HAP-1 (cell line): ENCODE data around the gene CDK1.

Source experiments
- DNase-seq, 2 experiments: peaks; one replicate each; pipeline ENCODE4 v3.0.0-alpha.2; 2016 to 2020; ENCODE audit warnings: low spot score in 2 of 2
- H3K27me3 ChIP-seq: fragments of 250-450 bp; sonication (Bioruptor Pico); 2 replicates; pipeline ENCODE4 v1.5.1; 2020; ENCODE audit warnings: low read depth, mild to moderate bottlenecking, moderate library complexity
- H3K36me3 ChIP-seq: fragments of 250-450 bp; sonication (Bioruptor Pico); replicated peaks from 2 replicates; pipeline ENCODE4 v1.5.1; 2020; ENCODE audit warnings: mild to moderate bottlenecking
- H3K4me1 ChIP-seq: fragments of 250-450 bp; sonication (Bioruptor Pico); 2 replicates; pipeline ENCODE4 v1.5.1; 2020; ENCODE audit warnings: mild to moderate bottlenecking
- H3K4me3 ChIP-seq: fragments of 250-450 bp; sonication (Bioruptor Pico); 2 replicates; pipeline ENCODE4 v1.5.1; 2020; ENCODE audit warnings: mild to moderate bottlenecking, moderate library complexity
- H3K9me3 ChIP-seq: fragments of 250-450 bp; sonication (Bioruptor Pico); 2 replicates; pipeline ENCODE4 v1.5.1; 2020; ENCODE audit warnings: mild to moderate bottlenecking, moderate library complexity
- in situ Hi-C: fragments of 300-500 bp; cut with MboI; formaldehyde crosslinking; loops from 3 replicates; pipeline ENCODE4 v1.14.3; 2020; ENCODE audit warnings: low sequenced_read_pairs, inconsistent platforms, mixed read lengths

Gene CDK1

DNA sequence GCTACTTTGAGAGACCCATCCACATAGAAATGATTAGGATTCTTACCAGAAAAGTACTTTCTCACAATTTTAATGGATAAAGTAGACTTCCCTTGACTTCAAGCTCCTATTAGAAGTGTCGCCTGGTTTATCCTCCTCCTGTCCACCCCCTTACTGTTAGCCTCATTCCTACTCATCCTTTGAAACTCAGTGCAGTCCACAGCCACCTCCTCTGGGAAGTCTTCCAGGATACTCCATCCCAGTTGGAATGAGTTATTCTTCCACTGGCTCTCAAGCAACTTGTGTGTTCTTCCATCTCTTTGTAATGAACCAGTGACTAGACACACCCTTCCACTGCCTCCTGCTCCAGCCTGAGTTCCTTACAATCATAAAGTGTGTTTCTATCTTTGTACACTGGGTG, 25.1 kb upstream of the CDK1 start:
- peaks cover 8% of the 10 kb centered on the region for H3K4me1 ChIP-seq
- H3K4me3 ChIP-seq: no peak overlapping the region
- DNase-seq: no peak
- no peaks in the 10 kb centered on the region for H3K9me3 ChIP-seq
- in situ Hi-C loops: loop anchor here (25.0 kb wide), 1 partner anchor 266 kb away; no protein-coding TSS in a partner anchor
- no peaks in the 10 kb centered on the region for H3K36me3 ChIP-seq
- H3K27me3 ChIP-seq: no peaks in the 10 kb centered on the region; the same call in 1 of the 2 replicates

DNA sequence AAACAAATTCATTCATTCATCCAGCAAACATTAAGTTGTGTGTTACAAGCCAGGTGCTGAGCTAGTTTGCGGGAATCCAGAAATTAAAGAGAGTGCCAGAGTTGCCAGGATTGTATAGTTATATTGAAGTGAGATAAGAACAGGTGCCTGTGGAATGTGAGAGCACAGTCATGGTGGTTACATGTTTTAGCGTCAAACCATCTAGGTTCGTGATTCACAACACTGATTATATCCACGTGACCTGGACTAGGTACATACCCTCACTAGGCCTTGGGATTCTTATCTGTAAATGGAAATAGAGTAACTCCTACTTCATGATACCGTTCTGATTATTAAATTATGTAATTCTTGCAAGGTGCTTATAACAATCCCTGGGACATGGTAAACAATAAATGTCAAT, 24.5 kb upstream of the CDK1 start:
- H3K36me3 ChIP-seq: no peaks in the 10 kb centered on the region
- in situ Hi-C loops: loop anchor here (25.0 kb wide), 1 partner anchor 267 kb away; no protein-coding TSS in a partner anchor

DNA sequence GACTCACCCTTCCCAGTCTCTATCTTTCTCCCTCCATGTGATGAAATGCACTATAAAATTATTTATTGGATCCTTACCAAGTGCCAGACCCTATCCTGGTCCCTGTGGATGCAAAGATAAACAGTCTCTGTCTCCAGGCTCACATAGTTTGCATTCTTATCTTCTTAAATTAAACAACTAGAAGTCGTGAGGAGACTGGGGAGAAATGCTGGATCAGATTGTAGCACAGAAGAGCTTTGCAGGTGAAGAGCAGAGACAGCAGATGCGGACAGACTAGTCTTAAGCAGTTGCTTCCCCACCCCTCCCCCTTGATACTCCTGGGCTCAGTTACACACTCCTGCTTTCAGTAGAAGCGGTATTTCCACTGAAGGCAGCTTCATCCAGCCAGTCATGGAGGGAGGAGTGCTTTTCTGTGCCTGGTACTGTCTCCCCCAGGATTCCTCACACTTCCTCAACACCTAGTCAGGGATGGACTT, 20.8 kb upstream of the CDK1 start:
- no peak for DNase-seq
- in situ Hi-C loops: loop anchor here (25.0 kb wide), 1 partner anchor 270 kb away; no protein-coding TSS in a partner anchor
- Histone ChIP-seq H3K9me3 (peaks cover 2% of the 10 kb centered on the region; the same call in 1 of the 2 replicates), H3K4me3 (no peak overlapping the region), H3K27me3 (no peaks in the 10 kb centered on the region; the same call in 1 of the 2 replicates), H3K36me3 (no peaks in the 10 kb centered on the region), H3K4me1 (no peaks in the 10 kb centered on the region)

More for the DNA sequence above, 24.5 kb upstream of the CDK1 start:
- DNase-seq: no peak
- Histone ChIP-seq H3K9me3 (no peaks in the 10 kb centered on the region), H3K4me3 (no peak overlapping the region), H3K27me3 (no peaks in the 10 kb centered on the region; the same call in 1 of the 2 replicates), H3K4me1 (peaks cover 8% of the 10 kb centered on the region)

DNA sequence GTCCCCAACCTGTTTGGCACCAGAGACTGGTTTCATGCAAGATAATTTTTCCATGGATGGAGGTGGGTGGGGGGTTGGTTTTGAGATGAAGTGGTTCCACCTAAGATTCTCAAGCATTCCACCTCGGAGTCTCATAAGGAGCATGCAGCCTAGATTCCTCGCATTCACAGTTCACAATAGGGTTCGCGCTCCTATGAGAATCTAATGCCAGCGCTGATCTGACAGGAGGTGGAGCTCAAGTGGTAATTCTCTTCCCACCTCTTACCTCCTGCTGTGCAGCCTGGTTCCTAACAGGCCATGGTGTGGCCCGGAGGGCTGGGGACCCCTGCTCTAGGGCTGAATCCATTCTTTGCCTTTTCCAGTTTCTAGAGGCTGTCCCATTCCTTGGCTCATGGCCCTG, 19.1 kb upstream of the CDK1 start:
- in situ Hi-C loops: loop anchor here (25.0 kb wide), 1 partner anchor 272 kb away; no protein-coding TSS in a partner anchor
- DNase-seq: no peak
- Histone ChIP-seq H3K36me3 (no peaks in the 10 kb centered on the region), H3K27me3 (no peaks in the 10 kb centered on the region; the same call in 1 of the 2 replicates), H3K4me1 (no peaks in the 10 kb centered on the region), H3K4me3 (no peak overlapping the region), H3K9me3 (peaks cover 2% of the 10 kb centered on the region; the same call in 1 of the 2 replicates)

DNA sequence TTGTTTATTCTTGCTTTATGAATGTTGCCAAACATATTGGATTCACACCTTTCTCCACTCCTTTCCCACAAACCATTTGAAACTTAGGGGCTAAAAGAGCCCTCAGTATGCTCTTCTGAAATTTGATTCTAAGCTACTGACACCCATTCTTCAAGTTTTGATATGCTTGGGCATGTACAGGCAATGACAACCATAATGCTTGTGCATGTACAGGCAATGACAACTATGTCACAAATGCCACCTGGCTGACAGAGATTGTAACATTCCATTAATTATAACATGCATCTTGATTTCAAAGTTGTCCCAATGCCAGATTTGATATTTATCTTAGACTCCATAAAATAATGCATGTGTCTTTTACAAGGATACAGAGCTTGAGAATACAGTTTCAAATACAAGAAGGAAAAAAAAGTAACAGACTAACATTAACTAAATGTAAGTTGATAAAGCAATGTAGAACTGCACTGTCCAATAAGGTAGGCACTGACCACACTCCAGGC, 17.5 kb upstream of the CDK1 start:
- no peak for DNase-seq
- no peak overlapping the region for H3K4me3 ChIP-seq
- in situ Hi-C loops: loop anchor here (25.0 kb wide), 1 partner anchor 273 kb away; no protein-coding TSS in a partner anchor
- H3K9me3 ChIP-seq: peaks cover 2% of the 10 kb centered on the region; the same call in 1 of the 2 replicates
- no peaks in the 10 kb centered on the region for H3K27me3 ChIP-seq
- H3K4me1 ChIP-seq: no peaks in the 10 kb centered on the region
- H3K36me3 ChIP-seq: no peaks in the 10 kb centered on the region

DNA sequence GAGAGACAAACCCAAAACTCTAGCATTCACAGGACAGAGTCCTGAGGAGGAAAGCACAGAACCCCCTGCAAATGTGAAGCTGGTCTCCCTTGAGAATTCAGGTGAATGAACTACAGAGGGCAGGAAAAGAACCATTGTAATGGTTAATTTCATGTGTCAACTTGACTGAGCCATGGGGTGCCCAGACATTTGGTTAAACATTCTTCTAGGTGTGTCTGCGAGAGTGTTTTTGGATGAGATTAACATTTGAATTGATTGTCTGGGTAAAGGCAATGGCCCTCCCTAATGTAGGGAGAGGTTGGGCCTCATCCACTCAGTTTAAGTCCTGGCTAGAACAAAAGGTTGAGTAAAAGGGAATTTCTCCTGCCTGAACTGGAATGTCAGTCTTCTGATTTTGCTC, 15.7 kb upstream of the CDK1 start:
- peaks cover 2% of the 10 kb centered on the region; the same call in 1 of the 2 replicates for H3K9me3 ChIP-seq
- no peaks in the 10 kb centered on the region for H3K27me3 ChIP-seq
- no peaks in the 10 kb centered on the region for H3K36me3 ChIP-seq
- DNase-seq: peak; percentile 29 to 54
- no peaks in the 10 kb centered on the region for H3K4me1 ChIP-seq
- in situ Hi-C loops: loop anchor here (25.0 kb wide), 1 partner anchor 275 kb away; no protein-coding TSS in a partner anchor
- H3K4me3 ChIP-seq: no peak overlapping the region

DNA sequence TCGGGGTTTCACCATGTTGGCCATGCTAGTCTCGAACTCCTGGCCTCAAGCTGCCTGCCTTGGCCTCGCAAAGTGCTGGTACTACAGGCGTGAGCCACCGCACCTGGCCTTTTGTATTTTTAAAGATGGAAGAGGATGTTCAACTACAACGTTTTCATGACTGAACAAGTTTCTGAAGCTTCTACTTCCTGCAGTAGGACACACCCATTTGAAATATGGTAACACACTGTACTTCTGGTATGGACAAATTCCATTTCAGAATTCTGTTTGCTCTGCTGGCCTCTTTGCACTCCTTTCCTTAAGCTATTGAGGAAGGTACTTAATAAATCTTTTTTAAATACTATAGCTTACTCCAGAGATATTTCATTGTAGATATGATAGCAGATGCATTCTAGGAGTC, 10.9 kb upstream of the CDK1 start:
- Histone ChIP-seq H3K27me3 (no peaks in the 10 kb centered on the region), H3K9me3 (peaks cover under 1% of the 10 kb centered on the region; the same call in 1 of the 2 replicates), H3K4me3 (no peak overlapping the region), H3K36me3 (no peaks in the 10 kb centered on the region), H3K4me1 (peaks cover 12% of the 10 kb centered on the region)
- in situ Hi-C loops: loop anchor here (25.0 kb wide), 1 partner anchor 280 kb away; no protein-coding TSS in a partner anchor
- no peak for DNase-seq

DNA sequence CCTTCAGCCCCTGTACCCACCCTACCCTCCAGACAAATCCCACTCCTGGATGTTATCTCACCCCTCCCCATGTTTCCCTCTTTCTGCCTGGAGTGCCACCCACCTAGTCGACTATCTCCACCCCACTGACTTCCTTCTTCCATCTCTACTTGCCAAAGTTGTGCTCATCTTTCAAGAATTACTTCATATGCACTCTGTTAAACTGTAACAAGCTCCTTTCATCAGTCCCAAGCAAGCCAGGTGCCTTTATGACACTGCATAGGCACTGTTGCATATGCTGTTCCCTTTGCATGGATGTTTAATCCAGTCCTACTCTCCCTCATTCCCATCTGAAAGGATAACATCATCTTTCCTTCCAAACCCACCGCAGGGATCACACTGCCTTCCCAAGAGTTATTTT, 8.9 kb upstream of the CDK1 start:
- H3K36me3 ChIP-seq: no peaks in the 10 kb centered on the region
- no peaks in the 10 kb centered on the region for H3K9me3 ChIP-seq
- no peak overlapping the region for H3K4me3 ChIP-seq
- peaks cover 12% of the 10 kb centered on the region for H3K4me1 ChIP-seq
- in situ Hi-C loops: loop anchor here (25.0 kb wide), 1 partner anchor 282 kb away; no protein-coding TSS in a partner anchor
- no peaks in the 10 kb centered on the region for H3K27me3 ChIP-seq
- DNase-seq: no peak

DNA sequence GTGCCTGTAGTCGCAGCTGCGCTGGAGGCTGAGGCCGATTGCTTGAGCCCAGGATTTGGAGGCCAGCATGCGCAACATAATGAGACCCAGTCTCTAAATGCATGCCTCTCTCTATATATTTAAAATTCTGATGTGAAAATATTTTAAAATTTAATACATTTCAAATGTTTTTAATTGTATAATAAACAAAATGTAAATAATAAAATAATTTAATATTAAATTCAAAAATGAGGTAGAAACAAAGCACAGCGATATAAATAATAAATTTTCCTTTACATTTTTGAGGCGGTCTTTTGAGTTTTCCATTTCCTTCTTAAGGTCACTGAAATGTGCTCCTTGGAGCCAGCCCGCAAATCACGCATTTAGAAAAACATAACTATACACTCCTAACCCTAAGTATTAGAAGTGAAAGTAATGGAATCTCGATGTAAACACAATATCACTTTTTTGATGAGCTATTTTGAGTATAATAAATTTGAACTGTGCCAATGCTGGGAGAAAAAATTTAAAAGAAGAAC, 523 bp upstream of the CDK1 start:
- DNase-seq: no peak
- H3K27me3 ChIP-seq: no peaks in the 10 kb centered on the region
- H3K4me3 ChIP-seq: peak overlapping the region; percentile 91
- in situ Hi-C loops: no loop called here
- peaks cover 18% of the 10 kb centered on the region for H3K4me1 ChIP-seq
- H3K36me3 ChIP-seq: peaks cover 32% of the 10 kb centered on the region
- no peaks in the 10 kb centered on the region for H3K9me3 ChIP-seq

DNA sequence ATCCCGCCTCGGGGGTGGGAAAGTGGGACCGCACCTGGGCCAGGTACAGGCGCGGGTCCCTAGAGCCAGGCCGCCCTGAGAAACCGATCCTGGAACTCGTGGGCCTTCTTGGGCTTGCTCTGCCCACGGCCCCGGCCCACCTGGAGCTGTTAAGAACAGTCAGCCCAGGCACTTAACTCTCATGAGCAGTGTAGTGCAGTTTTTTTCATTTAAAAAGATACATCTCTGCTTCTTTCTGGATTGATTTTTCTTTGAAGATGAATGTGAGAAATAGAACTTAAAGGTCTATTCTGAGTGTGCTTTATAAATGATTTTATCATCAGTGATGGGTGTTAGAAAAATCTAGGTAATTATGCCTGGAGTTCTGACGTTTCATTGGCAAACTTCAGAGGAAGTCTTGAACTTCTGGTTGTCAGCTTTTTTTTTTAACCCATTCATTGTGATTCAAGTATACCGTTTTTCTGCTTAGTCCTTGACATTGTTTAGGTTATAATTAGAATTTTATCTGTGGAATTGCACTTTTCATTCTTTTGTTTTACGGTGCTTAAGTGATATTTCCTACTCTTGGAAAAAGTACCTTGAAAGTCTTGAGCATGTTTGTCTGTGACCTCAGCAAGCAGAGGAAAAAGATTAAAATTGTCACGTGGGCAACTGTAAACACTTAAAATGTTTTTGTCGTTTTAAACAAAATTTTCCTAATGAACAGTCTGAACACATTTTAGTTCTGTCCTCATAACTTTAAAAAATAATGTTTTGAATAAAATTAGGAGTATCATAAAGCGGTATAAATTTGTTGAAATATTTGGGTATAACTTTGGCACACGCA, 906 bp downstream of the CDK1 start:
- Histone ChIP-seq H3K4me1 (peaks cover 21% of the 10 kb centered on the region), H3K4me3 (peak overlapping the region; percentile 91), H3K36me3 (peaks cover 46% of the 10 kb centered on the region), H3K27me3 (no peaks in the 10 kb centered on the region), H3K9me3 (no peaks in the 10 kb centered on the region)
- DNase-seq: no peak
- in situ Hi-C loops: no loop called here

DNA sequence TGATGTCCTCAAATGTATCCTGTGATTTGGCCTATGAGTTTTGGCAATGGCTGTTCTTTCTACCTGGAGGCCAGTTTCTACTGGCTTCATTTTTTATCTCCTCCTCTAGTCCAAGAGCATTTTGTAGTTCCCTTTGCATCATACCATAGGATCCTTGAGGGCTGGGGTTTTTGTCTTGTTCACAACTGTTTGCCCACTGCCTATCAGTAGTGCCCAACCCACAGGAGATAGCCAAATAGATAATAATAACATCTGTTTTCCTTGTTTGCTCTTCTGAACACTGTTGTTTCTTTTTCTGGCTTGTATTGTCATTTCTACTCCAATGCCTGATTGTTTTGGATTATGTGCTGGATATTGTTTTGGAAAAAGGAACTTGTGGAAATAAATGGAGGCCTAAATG, 3.4 kb downstream of the CDK1 start:
- no peaks in the 10 kb centered on the region for H3K27me3 ChIP-seq
- peak overlapping the region; percentile 91; the same call in 1 of the 2 replicates for H3K4me3 ChIP-seq
- peaks cover 22% of the 10 kb centered on the region for H3K4me1 ChIP-seq
- H3K36me3 ChIP-seq: peaks cover 71% of the 10 kb centered on the region
- in situ Hi-C loops: no loop called here
- no peak for DNase-seq
- H3K9me3 ChIP-seq: no peaks in the 10 kb centered on the region

DNA sequence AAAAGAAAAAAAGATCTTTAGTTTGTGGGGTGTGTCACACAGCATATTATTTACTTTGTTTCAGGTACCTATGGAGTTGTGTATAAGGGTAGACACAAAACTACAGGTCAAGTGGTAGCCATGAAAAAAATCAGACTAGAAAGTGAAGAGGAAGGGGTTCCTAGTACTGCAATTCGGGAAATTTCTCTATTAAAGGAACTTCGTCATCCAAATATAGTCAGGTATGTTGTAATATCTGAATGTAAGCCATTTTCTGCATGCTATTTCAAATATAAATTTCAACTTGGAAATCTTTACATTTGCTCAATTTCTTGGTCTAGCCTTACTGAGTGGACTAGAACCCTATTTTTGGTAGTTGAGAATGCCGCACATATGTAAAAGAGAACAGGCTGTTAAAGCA, 6.4 kb downstream of the CDK1 start:
- Histone ChIP-seq H3K9me3 (no peaks in the 10 kb centered on the region), H3K27me3 (no peaks in the 10 kb centered on the region), H3K4me3 (no peak overlapping the region), H3K36me3 (peaks cover 99% of the 10 kb centered on the region), H3K4me1 (peaks cover 31% of the 10 kb centered on the region)
- no peak for DNase-seq
- in situ Hi-C loops: no loop called here

DNA sequence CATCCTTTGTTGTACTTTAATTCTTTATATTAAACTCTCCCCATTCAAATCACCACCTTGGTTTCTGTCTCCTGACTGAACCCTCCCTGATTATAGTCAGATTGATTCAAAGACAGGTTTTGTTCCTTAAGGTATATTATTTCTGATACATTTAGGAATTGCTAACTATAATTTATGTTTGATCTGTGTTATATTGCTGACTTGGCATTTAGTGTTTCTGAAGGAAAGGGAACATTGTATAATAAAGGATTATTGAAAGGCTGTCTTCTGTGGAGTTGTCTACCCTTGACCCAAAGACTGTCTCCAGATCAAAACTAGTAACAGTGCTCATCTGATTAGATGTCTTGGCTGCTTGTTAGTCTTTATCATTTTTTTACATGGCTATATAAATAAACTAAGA, 10.3 kb downstream of the CDK1 start:
- no peak overlapping the region for H3K4me3 ChIP-seq
- no peaks in the 10 kb centered on the region for H3K27me3 ChIP-seq
- no peaks in the 10 kb centered on the region for H3K9me3 ChIP-seq
- no peak for DNase-seq
- in situ Hi-C loops: no loop called here
- H3K4me1 ChIP-seq: peaks cover 15% of the 10 kb centered on the region
- peaks cover 99% of the 10 kb centered on the region for H3K36me3 ChIP-seq

DNA sequence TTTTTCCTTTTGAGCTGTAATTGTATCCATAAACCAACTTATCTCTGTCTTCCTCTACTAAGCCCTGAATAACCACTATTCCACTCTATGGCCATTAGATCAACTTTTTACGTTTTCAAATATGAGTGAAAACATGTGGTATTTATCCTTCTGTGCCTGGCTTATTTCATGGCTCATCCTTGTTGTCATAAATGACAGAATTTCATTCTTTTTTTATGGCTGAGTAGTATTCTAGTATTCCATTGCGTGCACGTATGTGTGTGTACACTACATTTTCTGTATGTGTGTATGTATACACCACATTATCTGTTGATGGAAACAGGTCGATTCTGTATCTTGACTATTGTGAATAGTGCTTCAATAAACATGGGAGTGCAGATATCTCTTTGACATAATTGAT, 11.1 kb downstream of the CDK1 start:
- Histone ChIP-seq H3K4me1 (peaks cover 13% of the 10 kb centered on the region), H3K9me3 (no peaks in the 10 kb centered on the region), H3K36me3 (peaks cover 99% of the 10 kb centered on the region), H3K27me3 (no peaks in the 10 kb centered on the region), H3K4me3 (no peak overlapping the region)
- DNase-seq: no peak
- in situ Hi-C loops: no loop called here
